ENCODE measurements around the gene CCNY.

The CCNY gene

DNA sequence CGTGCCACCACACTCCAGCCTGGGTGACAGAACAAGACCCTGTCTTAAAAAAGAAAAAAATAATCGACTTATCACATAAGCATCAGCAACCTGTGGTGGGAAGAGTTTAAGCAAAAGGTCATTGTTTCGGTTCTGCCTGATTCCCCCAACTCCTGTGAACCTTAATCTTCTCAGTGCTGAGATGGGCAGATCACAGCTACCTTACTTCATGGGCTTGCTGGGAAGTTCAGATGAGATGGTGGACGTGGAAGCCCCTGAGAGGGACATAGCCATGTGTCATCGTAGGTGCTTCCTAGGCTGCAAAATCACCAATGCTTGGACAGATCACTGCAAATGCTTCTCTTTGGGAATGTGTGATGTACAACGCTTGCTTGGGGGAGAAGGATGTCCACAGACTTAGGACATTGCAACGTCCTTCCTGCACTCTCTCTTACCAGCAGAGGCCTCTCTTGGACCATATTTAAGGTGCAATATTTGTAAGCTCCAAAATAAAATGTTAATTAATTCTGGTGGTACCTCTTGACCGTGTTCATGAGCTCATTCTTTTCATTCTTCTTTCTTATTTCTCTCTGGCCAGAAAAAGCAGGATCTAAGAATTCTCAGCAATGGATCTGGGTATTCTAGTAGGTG lies 277.4 kb downstream of the CCNY start:
- no peaks in the 10 kb centered on the region for H3K4me1 Mint-ChIP-seq
- H3K27me3 Mint-ChIP-seq, result peaks cover 41% of the 10 kb centered on the region
- no peak for ATAC-seq
- peaks cover 10% of the 10 kb centered on the region for H3K9me3 Mint-ChIP-seq
- no peak overlapping the region for H3K4me3 Mint-ChIP-seq
- no peaks in the 10 kb centered on the region for H3K36me3 Mint-ChIP-seq
- H3K27ac Mint-ChIP-seq, result no peak overlapping the region

DNA sequence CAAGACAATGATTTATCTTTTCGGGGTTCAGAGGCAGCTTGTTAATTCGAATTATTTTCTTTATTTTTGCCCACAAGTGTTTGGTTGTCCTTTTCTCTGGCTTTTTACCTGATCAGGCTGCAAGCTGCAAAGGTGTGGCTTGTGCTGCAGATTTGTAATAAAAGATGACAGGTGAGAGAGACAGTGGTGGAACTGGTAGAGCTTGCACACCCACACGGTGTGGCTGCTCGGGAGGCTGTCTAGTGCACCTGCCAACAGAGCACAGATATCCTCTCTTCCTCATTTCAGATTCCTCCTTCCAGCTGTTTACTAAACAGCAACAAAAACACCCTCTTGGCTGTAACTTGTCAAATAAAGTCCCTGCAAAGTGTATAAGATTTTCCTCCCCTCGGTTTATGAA lies 278.0 kb downstream of the CCNY start:
- H3K36me3 Mint-ChIP-seq, result no peaks in the 10 kb centered on the region
- H3K4me1 Mint-ChIP-seq, result no peaks in the 10 kb centered on the region
- peaks cover 41% of the 10 kb centered on the region for H3K27me3 Mint-ChIP-seq
- no peak for ATAC-seq
- H3K9me3 Mint-ChIP-seq, result peaks cover 10% of the 10 kb centered on the region
- H3K4me3 Mint-ChIP-seq, result no peak overlapping the region
- H3K27ac Mint-ChIP-seq, result no peak overlapping the region
